Hepatocyte (in vitro differentiated cells): ENCODE results near the gene IARS1. TPM values are rescaled to one million over a fixed set of nuclear protein-coding genes. Genes with fewer than 3 reads are reported as not detected.

Experiments used
- DNase-seq: peaks from one replicate; pipeline ENCODE4 v3.0.0-alpha.2; 2016; ENCODE audit warnings: low spot score
- H2AFZ ChIP-seq: fragments of 200-600 bp; sonication (generic); 2 replicates; pipeline ENCODE4 v1.6.0; 2016; ENCODE audit warnings: antibody characterized with exemption, mild to moderate bottlenecking
- H3K27ac ChIP-seq: fragments of 200-600 bp; sonication (generic); 2 replicates; pipeline ENCODE4 v1.5.1; 2016; ENCODE audit warnings: mild to moderate bottlenecking
- H3K27me3 ChIP-seq: fragments of 200-600 bp; sonication (generic); 2 replicates; pipeline ENCODE4 v1.6.1; 2016
- H3K36me3 ChIP-seq: fragments of 200-600 bp; sonication (generic); replicated peaks from 2 replicates; pipeline ENCODE4 v1.5.1; 2016; ENCODE audit warnings: low read depth; ENCODE audit not compliant: insufficient read depth
- H3K4me1 ChIP-seq: fragments of 200-600 bp; sonication (generic); 2 replicates; pipeline ENCODE4 v1.5.1; 2016; ENCODE audit warnings: mild to moderate bottlenecking, moderate library complexity; ENCODE audit not compliant: insufficient read depth
- H3K4me2 ChIP-seq: fragments of 200-600 bp; sonication (generic); 2 replicates; pipeline ENCODE4 v1.6.0; 2016
- H3K4me3 ChIP-seq: fragments of 200-600 bp; sonication (generic); 2 replicates; pipeline ENCODE4 v1.5.1; 2016; ENCODE audit warnings: mild to moderate bottlenecking
- H3K79me2 ChIP-seq: fragments of 200-600 bp; sonication (generic); 2 replicates; pipeline ENCODE4 v1.6.0; 2017; ENCODE audit warnings: mild to moderate bottlenecking
- H3K9me2 ChIP-seq: fragments of 200-600 bp; sonication (generic); replicated peaks from 2 replicates; pipeline ENCODE4 v1.6.0; 2017; ENCODE audit warnings: mild to moderate bottlenecking; ENCODE audit not compliant: insufficient read depth
- H3K9me3 ChIP-seq: fragments of 200-600 bp; sonication (generic); 2 replicates; pipeline ENCODE4 v1.5.1; 2016; ENCODE audit warnings: low read depth, mild to moderate bottlenecking
- H4K20me1 ChIP-seq: fragments of 200-600 bp; sonication (generic); 2 replicates; pipeline ENCODE4 v1.6.0; 2016; ENCODE audit warnings: mild to moderate bottlenecking; ENCODE audit not compliant: insufficient read depth, poor library complexity, severe bottlenecking
- CTCF ChIP-seq: fragments of 200-600 bp; sonication (generic); IDR thresholded peaks from 2 replicates; pipeline ENCODE4 v1.5.1; 2016; ENCODE audit warnings: antibody characterized with exemption, mild to moderate bottlenecking; ENCODE audit not compliant: poor library complexity
- EZH2 ChIP-seq: fragments of 200-600 bp; sonication (generic); IDR thresholded peaks from 2 replicates; pipeline ENCODE4 v1.6.1; 2016; ENCODE audit warnings: antibody characterized with exemption, mild to moderate bottlenecking, borderline replicate concordance
- EZH2phosphoT487 ChIP-seq: fragments of 200-600 bp; sonication (generic); IDR thresholded peaks from one replicate; pipeline ENCODE4 v1.6.1; 2018; ENCODE audit warnings: antibody characterized with exemption, mild to moderate bottlenecking, low read depth, moderate library complexity; ENCODE audit not compliant: unreplicated experiment, severe bottlenecking
- WGBS: methylation state at CpG from one replicate; pipeline ENCODE4 v1.1.6; 2016; ENCODE audit warnings: low lambda C conversion rate; ENCODE audit errors: missing lambda C conversion rate; 5-methylcytosine and 5-hydroxymethylcytosine counted together
- polyA plus RNA-seq: library from polyadenylated mRNA; unstranded; fragments of >200 nt; fragmentation: Nextera tagmentation; extraction: Ambion mirVana; gene quantifications from 2 replicates; pipeline ENCODE4 v1.2.1, GENCODE V29; 2016
- total RNA-seq: library from RNA; depleted of rRNA; stranded (reverse); fragments of >200 nt; gene quantifications from 2 replicates; pipeline ENCODE4 v1.2.3, GENCODE V29; 2014

IARS1 gene
- total and polyA plus RNA-seq, 2 experiments from 2014 or later = 74.4 to 158 TPM

- Histone ChIP-seq H2AFZ (no peak overlapping the region), H4K20me1 (no peaks in the 10 kb centered on the region), H3K9me3 (no peaks in the 10 kb centered on the region), H3K4me2 (no peak overlapping the region), H3K4me3 (no peak overlapping the region), H3K36me3 (peaks cover 2% of the 10 kb centered on the region), H3K79me2 (peaks cover 2% of the 10 kb centered on the region), H3K4me1 (no peaks in the 10 kb centered on the region), H3K27ac (no peak overlapping the region), H3K9me2 (no peaks in the 10 kb centered on the region), H3K27me3 (no peaks in the 10 kb centered on the region)
- no peak for TF ChIP-seq EZH2
- TF ChIP-seq CTCF = no peak
- TF ChIP-seq EZH2phosphoT487 = no peak
- DNase-seq = no peak
- WGBS = 94% methylated on average over 6 of the region's 6 CpGs
Measured at GRCh38 chr9:92275541-92275940, 18.0 kb downstream of the IARS1 start.

GRCh38 chr9:92270511-92270910 is 23.0 kb downstream of the IARS1 start:
- over 99% methylated on average over 5 of the region's 5 CpGs for WGBS
- peaks cover 2% of the 10 kb centered on the region for H3K36me3 ChIP-seq

GRCh38 chr9:92266486-92266885 is 27.0 kb downstream of the IARS1 start:
- peaks cover 4% of the 10 kb centered on the region for H3K36me3 ChIP-seq
- 85% methylated on average over 4 of the region's 4 CpGs for WGBS
- no peak overlapping the region for H2AFZ ChIP-seq

More at GRCh38 chr9:92270511-92270910, 23.0 kb downstream of the IARS1 start:
- Histone ChIP-seq H3K9me3 (no peaks in the 10 kb centered on the region), H4K20me1 (no peaks in the 10 kb centered on the region), H3K4me2 (no peak overlapping the region), H3K4me3 (no peak overlapping the region), H3K79me2 (no peaks in the 10 kb centered on the region), H3K27me3 (no peaks in the 10 kb centered on the region), H2AFZ (no peak overlapping the region), H3K27ac (no peak overlapping the region), H3K4me1 (no peaks in the 10 kb centered on the region), H3K9me2 (no peaks in the 10 kb centered on the region)
- no peak for DNase-seq
- TF ChIP-seq EZH2 = no peak
- no peak for TF ChIP-seq CTCF
- TF ChIP-seq EZH2phosphoT487 = no peak

More at GRCh38 chr9:92266486-92266885, 27.0 kb downstream of the IARS1 start:
- no peak overlapping the region for H3K4me2 ChIP-seq
- no peak for DNase-seq
- no peaks in the 10 kb centered on the region for H3K9me3 ChIP-seq
- H3K79me2 ChIP-seq = no peaks in the 10 kb centered on the region
- H4K20me1 ChIP-seq = no peaks in the 10 kb centered on the region
- TF ChIP-seq CTCF (no peak), EZH2 (no peak), EZH2phosphoT487 (no peak)
- no peaks in the 10 kb centered on the region for H3K4me1 ChIP-seq
- no peak overlapping the region for H3K27ac ChIP-seq
- no peaks in the 10 kb centered on the region for H3K9me2 ChIP-seq
- H3K4me3 ChIP-seq = no peak overlapping the region
- no peaks in the 10 kb centered on the region for H3K27me3 ChIP-seq
